ENCODE data around the gene EGFLAM. TPM values are rescaled to one million over a fixed set of nuclear protein-coding genes. Genes with fewer than 3 reads are reported as not detected.

EGFLAM gene
- total and polyA plus RNA-seq, 2 donors (not counting 3 experiments of a cell fraction or from before 2014, with no cell fraction given): 1.2 to 2.7 TPM

Small RNAs within 50 kb of the gene (small RNA-seq; reads per million reads assigned to genes)
- not detected for gene AC091839.1 (ENCODE audit: insufficient read depth, insufficient read length, low read depth, low replicate concordance)
